ENCODE data around the gene ADAM12. TPM values are rescaled to one million over a fixed set of nuclear protein-coding genes. Genes with fewer than 3 reads are reported as not detected.

The ADAM12 gene
- total RNA-seq, 1 experiment from 2014 or later: not detected

GRCh38 chr10:126058507-126058906, 329.8 kb downstream of the ADAM12 start:
- peaks cover 17 to 19% of the 10 kb centered on the region in 2 experiments for H3K4me1 ChIP-seq (ENCODE audit: control insufficient read depth in 1 of 2, insufficient read depth in 2 of 2, low read length in 2 of 2)
- TF ChIP-seq ZBTB33 (IDR thresholded peaks at IDR 0.05; ENCODE audit: extremely low read depth, insufficient replicate concordance, low read length) (no peak), FOSL1 (IDR thresholded peaks at IDR 0.05; ENCODE audit: low read depth) (no peak), ATF3 (IDR thresholded peaks at IDR 0.05) (no peak), ZFX (IDR thresholded peaks at IDR 0.05) (no peak), SRF (IDR thresholded peaks at IDR 0.05; ENCODE audit: low read depth) (no peak)
- H3K36me3 ChIP-seq (ENCODE audit: control insufficient read depth in 1 of 2, insufficient read depth in 2 of 2, low read length in 2 of 2): no peaks in the 10 kb centered on the region
- H3K4me3 ChIP-seq (replicated peaks in 1 of 2; ENCODE audit: low read depth in 1 of 2, low read length in 2 of 2): no peak overlapping the region
- no peak overlapping the region for H3K4me2 ChIP-seq (ENCODE audit: low read length)
- H3K9me2 ChIP-seq (ENCODE audit: insufficient read depth): no peaks in the 10 kb centered on the region
- H3K79me2 ChIP-seq (ENCODE audit: insufficient read depth, low read length): no peaks in the 10 kb centered on the region
- no peak for ATAC-seq
- H3K27ac ChIP-seq (ENCODE audit: low read depth, low read length): no peak overlapping the region
- no TSS peak for BruUV-seq (replicated peaks)
- DNase-seq (ENCODE audit: low read depth, low spot score): no peak
- ChIA-PET CTCF (no interaction called here), RAD21 (ENCODE audit: low non-redundant PET in 1 of 2, low total read pairs in 2 of 2, uncharacterized antibody in 2 of 2, unreplicated experiment in 2 of 2) (no interaction called here), POLR2A (no interaction called here)
- H2AFZ ChIP-seq (ENCODE audit: low read depth, low read length, poor library complexity, severe bottlenecking): no peak overlapping the region
- H3K27me3 ChIP-seq (ENCODE audit: insufficient read depth, low read length): peaks cover 72% of the 10 kb centered on the region
- no peaks in the 10 kb centered on the region for H3K9me3 ChIP-seq (ENCODE audit: control insufficient read depth in 1 of 2, insufficient read depth in 1 of 2, low read depth in 1 of 2, low read length in 2 of 2)
- intact Hi-C loops (cut with micrococcal nuclease): no loop called here
- no peaks in the 10 kb centered on the region for H4K20me1 ChIP-seq (ENCODE audit: insufficient read depth)
- no peak overlapping the region for H3K9ac ChIP-seq (ENCODE audit: low read length)

GRCh38 chr10:126058104-126058503, 330.2 kb downstream of the ADAM12 start:
- intact Hi-C loops (cut with micrococcal nuclease): no loop called here
- no peaks in the 10 kb centered on the region for H3K9me2 ChIP-seq (ENCODE audit: insufficient read depth)
- RAD21 ChIA-PET (ENCODE audit: low non-redundant PET in 1 of 2, low total read pairs in 2 of 2, uncharacterized antibody in 2 of 2, unreplicated experiment in 2 of 2): no interaction called here
- TF ChIP-seq EZH2 (IDR thresholded peaks at IDR 0.05) (no peak), SRF (IDR thresholded peaks at IDR 0.05; ENCODE audit: low read depth) (no peak), CBX3 (IDR thresholded peaks at IDR 0.05; ENCODE audit: low read depth) (no peak), SIN3A (IDR thresholded peaks at IDR 0.05; ENCODE audit: low read depth) (no peak), TCF7L2 (IDR thresholded peaks at IDR 0.05; ENCODE audit: borderline replicate concordance, extremely low read depth, insufficient read depth, insufficient read length) (no peak), POLR2A (IDR thresholded peaks at IDR 0.05; ENCODE audit: borderline replicate concordance, extremely low read depth, insufficient read depth, insufficient read length) (no peak), EGR1 (IDR thresholded peaks at IDR 0.05; ENCODE audit: low read depth) (no peak), POLR2AphosphoS5 (IDR thresholded peaks at IDR 0.05; ENCODE audit: low read depth, low read length) (no peak), ATF3 (IDR thresholded peaks at IDR 0.05) (no peak)
- no peak overlapping the region for H3K4me2 ChIP-seq (ENCODE audit: low read length)
- DNase-seq (ENCODE audit: low read depth, low spot score): no peak
- no peaks in the 10 kb centered on the region for H4K20me1 ChIP-seq (ENCODE audit: insufficient read depth)
- no peak overlapping the region for H3K9ac ChIP-seq (ENCODE audit: low read length)
- peaks cover 14 to 15% of the 10 kb centered on the region in 2 experiments for H3K4me1 ChIP-seq (ENCODE audit: control insufficient read depth in 1 of 2, insufficient read depth in 2 of 2, low read length in 2 of 2)
- POLR2A ChIA-PET: no interaction called here
- H3K27me3 ChIP-seq (ENCODE audit: insufficient read depth, low read length): peaks cover 75% of the 10 kb centered on the region
- no peak for ATAC-seq
- H3K36me3 ChIP-seq (ENCODE audit: control insufficient read depth in 1 of 2, insufficient read depth in 2 of 2, low read length in 2 of 2): no peaks in the 10 kb centered on the region
- no peak overlapping the region for H3K27ac ChIP-seq (ENCODE audit: low read depth, low read length)
- CTCF ChIA-PET: no interaction called here
- H3K9me3 ChIP-seq (ENCODE audit: control insufficient read depth in 1 of 2, insufficient read depth in 1 of 2, low read depth in 1 of 2, low read length in 2 of 2): no peaks in the 10 kb centered on the region
- no peak overlapping the region for H2AFZ ChIP-seq (ENCODE audit: low read depth, low read length, poor library complexity, severe bottlenecking)
- no peaks in the 10 kb centered on the region for H3K79me2 ChIP-seq (ENCODE audit: insufficient read depth, low read length)
- no TSS peak for BruUV-seq (replicated peaks)
- H3K4me3 ChIP-seq (replicated peaks in 1 of 2; ENCODE audit: low read depth in 1 of 2, low read length in 2 of 2): no peak overlapping the region
